Amniotic epithelial cell (primary cell): ENCODE data around the gene FOXO6.
A peak's percentile ranks its signal among the peaks of the same experiment; 100 is the strongest.
"Not testable (repeated sequence)": the region's sequence is repeated elsewhere in the genome, so short reads cannot be mapped to it uniquely, and the experiment has no call there.

Source experiments
- DNase-seq: peaks from one replicate; pipeline ENCODE4 v3.0.0-alpha.2; 2010; ENCODE audit warnings: low read depth

FOXO6 gene

GRCh38 chr1:41329662-41330587, 31.3 kb upstream of the FOXO6 start:
- DNase-seq: no peak

GRCh38 chr1:41330588-41331545, 30.4 kb upstream of the FOXO6 start:
- peak; percentile 41 for DNase-seq

GRCh38 chr1:41331546-41331917, 29.7 kb upstream of the FOXO6 start:
- no peak for DNase-seq

- DNase-seq: not testable (repeated sequence)
Observed at GRCh38 chr1:41332161-41332560, 29.1 kb upstream of the FOXO6 start.

GRCh38 chr1:41333146-41333784, 28.0 kb upstream of the FOXO6 start:
- peak; percentile 95 for DNase-seq

- DNase-seq: no peak
Observed at GRCh38 chr1:41338820-41339219, 22.4 kb upstream of the FOXO6 start.

GRCh38 chr1:41340655-41341364, 20.4 kb upstream of the FOXO6 start:
- no peak for DNase-seq

GRCh38 chr1:41341365-41341683, 19.9 kb upstream of the FOXO6 start:
- no peak for DNase-seq

GRCh38 chr1:41341772-41342562, 19.3 kb upstream of the FOXO6 start:
- DNase-seq: peak; percentile 57

- DNase-seq: no peak
Observed at GRCh38 chr1:41342774-41343355, 18.4 kb upstream of the FOXO6 start.

GRCh38 chr1:41343790-41344699, 17.2 kb upstream of the FOXO6 start:
- DNase-seq: peak; percentile 41

GRCh38 chr1:41344708-41345159, 16.5 kb upstream of the FOXO6 start:
- no peak for DNase-seq

GRCh38 chr1:41345434-41346075, 15.7 kb upstream of the FOXO6 start:
- DNase-seq: peak; percentile 57

GRCh38 chr1:41347276-41347675, 14.0 kb upstream of the FOXO6 start:
- DNase-seq: no peak

- DNase-seq: no peak
Observed at GRCh38 chr1:41348394-41348793, 12.8 kb upstream of the FOXO6 start.

- no peak for DNase-seq
Observed at GRCh38 chr1:41349361-41350054, 11.7 kb upstream of the FOXO6 start.

GRCh38 chr1:41350055-41350378, 11.2 kb upstream of the FOXO6 start:
- DNase-seq: no peak
